HEK293 (cell line): Measurements from ENCODE around the gene DVL3.

Experiments
- CTCF ChIA-PET: fragments of 350-600 bp; formaldehyde crosslinking; extraction: SDS; loops from one replicate; lab custom pipeline; 2021; ENCODE audit warnings: antibody characterized with exemption; lab: Yijun Ruan, JAX
- POLR2A ChIA-PET: fragments of 300-600 bp; formaldehyde crosslinking; extraction: SDS; loops from one replicate; lab custom pipeline; 2020; ENCODE audit warnings: antibody characterized with exemption, inconsistent platforms; lab: Yijun Ruan, JAX
- H3K27ac ChIP-seq: fragments of 200-500 bp; sonication (Bioruptor generic); 2 replicates; pipeline ENCODE4 v1.5.1; 2014; ENCODE audit warnings: low read depth, low read length, control low read depth, inconsistent platforms; ENCODE audit errors: extremely low read depth
- H3K36me3 ChIP-seq, 2 experiments: fragments of 200-500 bp in 1 of 2; sonication (Bioruptor generic) in 1 of 2; 1 replicate in 1 of 2; 2 replicates in 1 of 2; pipeline ENCODE4 v1.5.1; 2014 to 2017; ENCODE audit warnings: inconsistent platforms in 2 of 2, low read length in 2 of 2; ENCODE audit not compliant: control insufficient read depth in 2 of 2, insufficient read depth in 1 of 2
- H3K4me1 ChIP-seq: fragments of 200-500 bp; sonication (Bioruptor generic); 2 replicates; pipeline ENCODE4 v1.5.1; 2014; ENCODE audit warnings: mild to moderate bottlenecking, low read length, inconsistent platforms; ENCODE audit not compliant: control insufficient read depth, insufficient read depth
- H3K4me3 ChIP-seq: 2 replicates; pipeline ENCODE4 v1.5.1; 2011; ENCODE audit warnings: low read depth, mild to moderate bottlenecking, control low read depth, low read length, moderate library complexity
- H3K9me3 ChIP-seq: fragments of 200-500 bp; sonication (Bioruptor generic); 2 replicates; pipeline ENCODE4 v1.5.1; 2014; ENCODE audit warnings: low read depth, low read length, inconsistent platforms; ENCODE audit not compliant: control insufficient read depth, insufficient read depth
- FEZF1 ChIP-seq: fragments of 450-650 bp; formaldehyde crosslinking; IDR thresholded peaks from 2 replicates; pipeline ENCODE4 v1.5.1; 2016; ENCODE audit warnings: missing biosample characterization, missing genetic modification characterization
- HIC1 ChIP-seq: fragments of 450-650 bp; formaldehyde crosslinking; IDR thresholded peaks from 2 replicates; pipeline ENCODE4 v1.5.1; 2016; ENCODE audit warnings: missing biosample characterization, missing genetic modification characterization
- HOXD13 ChIP-seq: sonication (generic); formaldehyde crosslinking; IDR thresholded peaks from 2 replicates; pipeline ENCODE4 v1.8.0; 2022; ENCODE audit warnings: missing genetic modification reagents, borderline replicate concordance
- KLF10 ChIP-seq: fragments of 450-650 bp; IDR thresholded peaks from 2 replicates; pipeline ENCODE4 v1.5.1; 2018; ENCODE audit warnings: missing biosample characterization, mild to moderate bottlenecking, missing genetic modification characterization
- OVOL3 ChIP-seq: fragments of 450-650 bp; formaldehyde crosslinking; IDR thresholded peaks from 2 replicates; pipeline ENCODE4 v1.5.1; 2016; ENCODE audit warnings: missing biosample characterization, missing genetic modification characterization
- ZFHX2 ChIP-seq: fragments of 450-650 bp; formaldehyde crosslinking; conservative IDR thresholded peaks from 2 replicates; pipeline ENCODE4 v1.5.1; 2016; ENCODE audit warnings: missing biosample characterization, missing genetic modification characterization
- ZNF121 ChIP-seq: fragments of 450-650 bp; formaldehyde crosslinking; IDR thresholded peaks from 2 replicates; pipeline ENCODE4 v1.5.1; 2016; ENCODE audit warnings: missing biosample characterization, missing genetic modification characterization
- ZNF184 ChIP-seq: fragments of 450-650 bp; IDR thresholded peaks from 2 replicates; pipeline ENCODE4 v1.5.1; 2018; ENCODE audit warnings: missing biosample characterization, mild to moderate bottlenecking, missing genetic modification characterization
- ZNF518A ChIP-seq: fragments of 450-650 bp; formaldehyde crosslinking; conservative IDR thresholded peaks from 2 replicates; pipeline ENCODE4 v1.5.1; 2016; ENCODE audit warnings: low read depth, missing biosample characterization, missing genetic modification characterization
- ZNF561 ChIP-seq: fragments of 450-650 bp; IDR thresholded peaks from 2 replicates; pipeline ENCODE4 v1.5.1; 2018; ENCODE audit warnings: missing biosample characterization, missing genetic modification characterization, borderline replicate concordance
- ZNF621 ChIP-seq: fragments of 450-650 bp; formaldehyde crosslinking; IDR thresholded peaks from 2 replicates; pipeline ENCODE4 v1.5.1; 2017; ENCODE audit warnings: missing biosample characterization, missing genetic modification characterization
- ZNF747 ChIP-seq: fragments of 450-650 bp; formaldehyde crosslinking; IDR thresholded peaks from 2 replicates; pipeline ENCODE4 v1.5.1; 2016; ENCODE audit warnings: missing biosample characterization, missing genetic modification characterization
- TF ChIP-seq, protein P1 (sequence below): fragments of 450-650 bp; formaldehyde crosslinking; IDR thresholded peaks from 2 replicates; pipeline ENCODE4 v1.5.1; 2016; ENCODE audit warnings: missing biosample characterization, missing genetic modification characterization, borderline replicate concordance
- TF ChIP-seq, protein P2 (sequence below): fragments of 450-650 bp; formaldehyde crosslinking; IDR thresholded peaks from 2 replicates; pipeline ENCODE4 v1.5.1; 2016; ENCODE audit warnings: missing biosample characterization, missing genetic modification characterization

DVL3 gene

GRCh38 chr3:184168363-184169120 lies 13.4 kb downstream of the DVL3 start (continued):
- TF ChIP-seq HIC1 = no peak
- no peak for TF ChIP-seq OVOL3 (tag by site-specific recombination)
- TF ChIP-seq ZNF121 (tag by site-specific recombination) = no peak
- TF ChIP-seq FEZF1 = no peak
- TF ChIP-seq KLF10 (tag by site-specific recombination) = no peak
- TF ChIP-seq ZNF621 (tag by site-specific recombination) = no peak

DNA sequence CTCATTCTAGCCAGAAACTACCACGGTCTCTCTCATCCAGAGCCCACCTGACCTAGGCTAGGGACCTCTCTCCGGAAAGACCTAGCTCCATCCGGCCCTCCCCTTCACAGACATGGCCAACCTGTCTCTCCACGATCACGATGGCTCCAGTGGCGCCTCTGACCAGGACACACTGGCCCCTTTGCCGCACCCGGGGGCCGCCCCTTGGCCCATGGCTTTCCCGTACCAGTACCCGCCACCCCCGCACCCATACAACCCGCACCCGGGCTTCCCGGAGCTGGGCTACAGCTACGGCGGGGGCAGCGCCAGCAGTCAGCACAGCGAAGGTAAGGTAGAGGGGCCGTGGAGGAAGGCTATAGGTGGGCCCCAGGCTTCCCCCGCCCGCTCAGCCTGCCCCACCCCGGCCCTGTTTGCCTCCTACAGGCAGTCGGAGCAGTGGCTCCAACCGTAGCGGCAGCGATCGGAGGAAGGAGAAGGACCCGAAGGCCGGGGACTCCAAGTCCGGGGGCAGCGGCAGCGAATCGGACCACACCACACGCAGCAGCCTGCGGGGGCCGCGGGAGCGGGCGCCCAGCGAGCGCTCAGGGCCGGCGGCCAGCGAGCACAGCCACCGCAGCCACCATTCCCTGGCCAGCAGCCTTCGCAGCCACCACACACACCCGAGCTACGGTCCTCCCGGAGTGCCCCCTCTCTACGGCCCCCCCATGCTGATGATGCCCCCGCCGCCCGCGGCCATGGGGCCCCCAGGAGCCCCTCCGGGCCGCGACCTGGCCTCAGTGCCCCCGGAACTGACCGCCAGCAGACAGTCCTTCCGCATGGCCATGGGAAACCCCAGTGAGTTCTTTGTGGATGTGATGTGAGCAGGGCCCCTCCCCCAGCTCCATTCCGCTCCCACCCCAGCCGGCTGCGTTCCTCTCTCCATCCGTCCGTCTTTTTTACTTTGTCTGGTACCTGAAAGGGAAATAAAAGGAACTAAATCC lies 15.0 kb downstream of the DVL3 start:
- Histone ChIP-seq H3K36me3 (peaks cover 0 to 77% of the 10 kb centered on the region in 2 experiments; a peak in 2 of 3 replicates), H3K4me3 (no peak overlapping the region), H3K4me1 (no peaks in the 10 kb centered on the region)
- ChIA-PET POLR2A (interaction anchor here (1.2 kb wide), 1 partner anchor 14 kb away, joined by 3 read pairs; the partner anchor contains the start of gene DVL3), CTCF (no interaction called here)
- no peak for TF ChIP-seq ZNF184
- no peak for TF ChIP-seq ZNF518A (tag by site-specific recombination)
- no peak for TF ChIP-seq HOXD13 (CRISPR knock-in tag)
- no peak for TF ChIP-seq ZNF561 (tag by site-specific recombination)
- TF ChIP-seq ZNF747 (tag by site-specific recombination) = no peak
- TF ChIP-seq, all 188 proteins: peak for 0
- Histone ChIP-seq H3K27ac (no peak overlapping the region), H3K9me3 (no peaks in the 10 kb centered on the region)

DNA sequence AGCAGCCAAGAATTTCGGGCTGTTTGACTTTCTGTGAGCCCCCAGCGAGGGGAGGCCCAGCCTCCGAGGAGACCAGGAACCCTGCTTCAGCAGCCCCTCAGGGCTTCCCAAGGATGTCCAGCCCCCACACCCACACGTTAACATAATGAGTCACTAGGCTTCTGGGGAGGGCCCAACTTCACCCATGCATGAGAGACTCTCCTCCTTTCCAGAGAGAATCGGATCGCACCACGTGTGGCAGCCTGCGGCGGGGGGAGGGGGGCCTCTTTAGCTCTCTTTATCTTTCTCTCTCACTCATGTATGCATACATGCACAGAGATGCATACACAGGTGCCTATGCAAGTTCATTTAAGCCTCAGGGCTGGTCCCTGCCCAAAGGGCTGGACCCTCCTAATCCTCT lies 16.4 kb downstream of the DVL3 start:
- peaks cover 0 to 64% of the 10 kb centered on the region in 2 experiments; a peak in 2 of 3 replicates for H3K36me3 ChIP-seq
- no peaks in the 10 kb centered on the region for H3K4me1 ChIP-seq
- CTCF ChIA-PET = no interaction called here
- POLR2A ChIA-PET = no interaction called here
- H3K9me3 ChIP-seq = no peaks in the 10 kb centered on the region
- H3K4me3 ChIP-seq = no peak overlapping the region
- TF ChIP-seq, protein P1, sequence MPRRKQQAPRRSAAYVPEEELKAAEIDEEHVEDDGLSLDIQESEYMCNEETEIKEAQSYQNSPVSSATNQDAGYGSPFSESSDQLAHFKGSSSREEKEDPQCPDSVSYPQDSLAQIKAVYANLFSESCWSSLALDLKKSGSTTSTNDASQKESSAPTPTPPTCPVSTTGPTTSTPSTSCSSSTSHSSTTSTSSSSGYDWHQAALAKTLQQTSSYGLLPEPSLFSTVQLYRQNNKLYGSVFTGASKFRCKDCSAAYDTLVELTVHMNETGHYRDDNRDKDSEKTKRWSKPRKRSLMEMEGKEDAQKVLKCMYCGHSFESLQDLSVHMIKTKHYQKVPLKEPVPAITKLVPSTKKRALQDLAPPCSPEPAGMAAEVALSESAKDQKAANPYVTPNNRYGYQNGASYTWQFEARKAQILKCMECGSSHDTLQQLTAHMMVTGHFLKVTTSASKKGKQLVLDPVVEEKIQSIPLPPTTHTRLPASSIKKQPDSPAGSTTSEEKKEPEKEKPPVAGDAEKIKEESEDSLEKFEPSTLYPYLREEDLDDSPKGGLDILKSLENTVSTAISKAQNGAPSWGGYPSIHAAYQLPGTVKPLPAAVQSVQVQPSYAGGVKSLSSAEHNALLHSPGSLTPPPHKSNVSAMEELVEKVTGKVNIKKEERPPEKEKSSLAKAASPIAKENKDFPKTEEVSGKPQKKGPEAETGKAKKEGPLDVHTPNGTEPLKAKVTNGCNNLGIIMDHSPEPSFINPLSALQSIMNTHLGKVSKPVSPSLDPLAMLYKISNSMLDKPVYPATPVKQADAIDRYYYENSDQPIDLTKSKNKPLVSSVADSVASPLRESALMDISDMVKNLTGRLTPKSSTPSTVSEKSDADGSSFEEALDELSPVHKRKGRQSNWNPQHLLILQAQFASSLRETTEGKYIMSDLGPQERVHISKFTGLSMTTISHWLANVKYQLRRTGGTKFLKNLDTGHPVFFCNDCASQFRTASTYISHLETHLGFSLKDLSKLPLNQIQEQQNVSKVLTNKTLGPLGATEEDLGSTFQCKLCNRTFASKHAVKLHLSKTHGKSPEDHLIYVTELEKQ (tag by site-specific recombination) = no peak
- TF ChIP-seq, protein P2, sequence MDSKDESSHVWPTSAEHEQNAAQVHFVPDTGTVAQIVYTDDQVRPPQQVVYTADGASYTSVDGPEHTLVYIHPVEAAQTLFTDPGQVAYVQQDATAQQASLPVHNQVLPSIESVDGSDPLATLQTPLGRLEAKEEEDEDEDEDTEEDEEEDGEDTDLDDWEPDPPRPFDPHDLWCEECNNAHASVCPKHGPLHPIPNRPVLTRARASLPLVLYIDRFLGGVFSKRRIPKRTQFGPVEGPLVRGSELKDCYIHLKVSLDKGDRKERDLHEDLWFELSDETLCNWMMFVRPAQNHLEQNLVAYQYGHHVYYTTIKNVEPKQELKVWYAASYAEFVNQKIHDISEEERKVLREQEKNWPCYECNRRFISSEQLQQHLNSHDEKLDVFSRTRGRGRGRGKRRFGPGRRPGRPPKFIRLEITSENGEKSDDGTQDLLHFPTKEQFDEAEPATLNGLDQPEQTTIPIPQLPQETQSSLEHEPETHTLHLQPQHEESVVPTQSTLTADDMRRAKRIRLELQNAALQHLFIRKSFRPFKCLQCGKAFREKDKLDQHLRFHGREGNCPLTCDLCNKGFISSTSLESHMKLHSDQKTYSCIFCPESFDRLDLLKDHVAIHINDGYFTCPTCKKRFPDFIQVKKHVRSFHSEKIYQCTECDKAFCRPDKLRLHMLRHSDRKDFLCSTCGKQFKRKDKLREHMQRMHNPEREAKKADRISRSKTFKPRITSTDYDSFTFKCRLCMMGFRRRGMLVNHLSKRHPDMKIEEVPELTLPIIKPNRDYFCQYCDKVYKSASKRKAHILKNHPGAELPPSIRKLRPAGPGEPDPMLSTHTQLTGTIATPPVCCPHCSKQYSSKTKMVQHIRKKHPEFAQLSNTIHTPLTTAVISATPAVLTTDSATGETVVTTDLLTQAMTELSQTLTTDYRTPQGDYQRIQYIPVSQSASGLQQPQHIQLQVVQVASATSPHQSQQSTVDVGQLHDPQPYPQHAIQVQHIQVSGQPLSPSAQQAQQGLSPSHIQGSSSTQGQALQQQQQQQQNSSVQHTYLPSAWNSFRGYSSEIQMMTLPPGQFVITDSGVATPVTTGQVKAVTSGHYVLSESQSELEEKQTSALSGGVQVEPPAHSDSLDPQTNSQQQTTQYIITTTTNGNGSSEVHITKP (tag by site-specific recombination) = peak; percentile 79
- TF ChIP-seq ZFHX2 (tag by site-specific recombination) = peak; percentile 60; the same call in 1 of the 2 replicates
- no peak overlapping the region for H3K27ac ChIP-seq
